ENCODE results near the gene SLC38A11. TPM values are rescaled to one million over a fixed set of nuclear protein-coding genes. Genes with fewer than 3 reads are reported as not detected.
"Not testable (repeated sequence)": the region's sequence is repeated elsewhere in the genome, so short reads cannot be mapped to it uniquely, and the experiment has no call there.

The SLC38A11 gene
- not detected in 2 replicates for total RNA-seq (2014; rRNA removed; shearing (Covaris generic))

- no peak for DNase-seq (ENCODE audit: low read depth)
These were observed at the start of gene SLC38A11 for GRCh38 chr2:164954954-164955701. Gene SLC38A11, minus strand, starts transcription at chr2:164955525. Its CDS starts 278 bp downstream, at chr2:164955247.

GRCh38 chr2:165003443-165004130, 48.3 kb upstream of the SLC38A11 start:
- DNase-seq (ENCODE audit: low read depth), result no peak

- DNase-seq (ENCODE audit: low read depth), result no peak
These were observed 47.3 kb upstream of the SLC38A11 start for GRCh38 chr2:165002638-165003037.

GRCh38 chr2:164994664-164995299, 39.5 kb upstream of the SLC38A11 start:
- DNase-seq (ENCODE audit: low read depth), result not testable (repeated sequence)

GRCh38 chr2:164993287-164994016, 38.1 kb upstream of the SLC38A11 start:
- no peak for DNase-seq (ENCODE audit: low read depth)

GRCh38 chr2:164992818-164993217, 37.5 kb upstream of the SLC38A11 start:
- peak; percentile 69 for DNase-seq (ENCODE audit: low read depth)

- DNase-seq (ENCODE audit: low read depth), result not testable (repeated sequence)
These were observed 36.7 kb upstream of the SLC38A11 start for GRCh38 chr2:164992093-164992454.

GRCh38 chr2:164991361-164992092, 36.2 kb upstream of the SLC38A11 start:
- not testable (repeated sequence) for DNase-seq (ENCODE audit: low read depth)

- DNase-seq (ENCODE audit: low read depth), result peak; percentile 45
These were observed 35.6 kb upstream of the SLC38A11 start for GRCh38 chr2:164990953-164991352.

- not testable (repeated sequence) for DNase-seq (ENCODE audit: low read depth)
These were observed 33.5 kb upstream of the SLC38A11 start for GRCh38 chr2:164988805-164989204.

GRCh38 chr2:164986027-164986426, 30.7 kb upstream of the SLC38A11 start:
- not testable (repeated sequence) for DNase-seq (ENCODE audit: low read depth)

GRCh38 chr2:164984428-164984827, 29.1 kb upstream of the SLC38A11 start:
- DNase-seq (ENCODE audit: low read depth), result no peak

GRCh38 chr2:164981217-164981990, 26.1 kb upstream of the SLC38A11 start:
- DNase-seq (ENCODE audit: low read depth), result peak; percentile 14

- DNase-seq (ENCODE audit: low read depth), result not testable (repeated sequence)
These were observed 25.4 kb upstream of the SLC38A11 start for GRCh38 chr2:164980688-164981087.

GRCh38 chr2:164979113-164979512, 23.8 kb upstream of the SLC38A11 start:
- DNase-seq (ENCODE audit: low read depth), result no peak

- DNase-seq (ENCODE audit: low read depth), result not testable (repeated sequence)
These were observed 21.6 kb upstream of the SLC38A11 start for GRCh38 chr2:164976875-164977470.

- DNase-seq (ENCODE audit: low read depth), result no peak
These were observed 21.0 kb upstream of the SLC38A11 start for GRCh38 chr2:164976301-164976700.

GRCh38 chr2:164975891-164976290, 20.6 kb upstream of the SLC38A11 start:
- no peak for DNase-seq (ENCODE audit: low read depth)

- no peak for DNase-seq (ENCODE audit: low read depth)
These were observed 18.9 kb upstream of the SLC38A11 start for GRCh38 chr2:164974221-164974620.

GRCh38 chr2:164972216-164972615, 16.9 kb upstream of the SLC38A11 start:
- DNase-seq (ENCODE audit: low read depth), result no peak

Measured in Daoy (cell line).